H1 (cell line): ENCODE measurements around the gene PSMC3IP. TPM values are rescaled to one million over a fixed set of nuclear protein-coding genes. Genes with fewer than 3 reads are reported as not detected.

ENCODE experiments used
- ASH2L ChIP-seq: fragments of 200-600, 300-600 bp; sonication (generic); IDR thresholded peaks from one replicate; pipeline ENCODE4 v1.7.1; 2017; ENCODE audit warnings: low read length
- BRCA1 ChIP-seq: IDR thresholded peaks from 2 replicates; pipeline ENCODE4 v1.6.1; 2012; ENCODE audit warnings: low read depth, low read length, improper control_type of control experiment
- CBX8 ChIP-seq: fragments of 300-800, 300-1000 bp; sonication (generic); IDR thresholded peaks from 2 replicates; pipeline ENCODE4 v1.7.1; 2016; ENCODE audit warnings: low read depth, low read length, borderline replicate concordance
- CEBPB ChIP-seq: IDR thresholded peaks from 2 replicates; pipeline ENCODE4 v1.6.1; 2012; ENCODE audit warnings: low read depth, low read length
- CHD2 ChIP-seq: IDR thresholded peaks from 2 replicates; pipeline ENCODE4 v1.6.1; 2012; ENCODE audit warnings: low read length, improper control_type of control experiment
- CTBP2 ChIP-seq: IDR thresholded peaks from 2 replicates; pipeline ENCODE4 v1.7.0; 2011; ENCODE audit warnings: borderline replicate concordance, mild to moderate bottlenecking, moderate library complexity, mixed read lengths, low read length; ENCODE audit not compliant: insufficient read depth, insufficient read length
- EP300 ChIP-seq, 2 experiments: IDR thresholded peaks; 1 replicate in 1 of 2; 2 replicates in 1 of 2; pipeline ENCODE4 v1.6.1; 2011 to 2012; ENCODE audit warnings: low read depth in 2 of 2, low read length in 2 of 2, mild to moderate bottlenecking in 2 of 2, borderline replicate concordance in 1 of 2, inconsistent platforms in 1 of 2, moderate library complexity in 1 of 2
- FOSL1 ChIP-seq: IDR thresholded peaks from 2 replicates; pipeline ENCODE4 v1.6.1; 2011; ENCODE audit warnings: mild to moderate bottlenecking, low read depth, low read length, moderate library complexity; ENCODE audit not compliant: insufficient read depth
- HDAC6 ChIP-seq: IDR thresholded peaks from one replicate; pipeline ENCODE4 v1.7.1; 2012; ENCODE audit warnings: low read depth, mild to moderate bottlenecking, inconsistent platforms, low read length, moderate library complexity
- JUN ChIP-seq: IDR thresholded peaks from 2 replicates; pipeline ENCODE4 v1.6.1; 2011; ENCODE audit warnings: low read depth, mild to moderate bottlenecking, improper control_type of control experiment, low read length
- KDM1A ChIP-seq: fragments of 200-600, 300-600 bp; sonication (generic); IDR thresholded peaks from 2 replicates; pipeline ENCODE4 v1.7.1; 2016; ENCODE audit warnings: mild to moderate bottlenecking, low read length, borderline replicate concordance
- KDM5A ChIP-seq: fragments of 200-600 bp; IDR thresholded peaks from 2 replicates; pipeline ENCODE4 v1.7.1; 2012; ENCODE audit warnings: mild to moderate bottlenecking, low read length, inconsistent platforms, mixed read lengths
- NRF1 ChIP-seq: IDR thresholded peaks from 2 replicates; pipeline ENCODE4 v1.6.1; 2011; ENCODE audit warnings: mild to moderate bottlenecking, low read depth, low read length, improper control_type of control experiment
- POLR2A ChIP-seq, 2 experiments: IDR thresholded peaks; 1 replicate in 1 of 2; 2 replicates in 1 of 2; pipeline ENCODE4 v1.6.1; 2011; ENCODE audit warnings: low read depth in 2 of 2, low read length in 2 of 2, mild to moderate bottlenecking in 2 of 2; ENCODE audit errors: control extremely low read depth in 1 of 2
- POLR2AphosphoS5 ChIP-seq: IDR thresholded peaks from 2 replicates; pipeline ENCODE4 v1.6.1; 2011; ENCODE audit warnings: low read depth, low read length
- POU5F1 ChIP-seq: IDR thresholded peaks from 2 replicates; pipeline ENCODE4 v1.6.1; 2011; ENCODE audit warnings: low read depth, mild to moderate bottlenecking, low read length, moderate library complexity
- SIN3A ChIP-seq, 2 experiments: IDR thresholded peaks in 1 of 2; conservative IDR thresholded peaks in 1 of 2; 2 replicates each; pipeline ENCODE4 v1.6.1; 2011 to 2012; ENCODE audit warnings: low read length in 2 of 2, improper control_type of control experiment in 1 of 2, low read depth in 1 of 2, mild to moderate bottlenecking in 1 of 2
- SIRT6 ChIP-seq: IDR thresholded peaks from one replicate; pipeline ENCODE4 v1.7.1; 2012; ENCODE audit warnings: low read length, inconsistent platforms
- SIX5 ChIP-seq: IDR thresholded peaks from 2 replicates; pipeline ENCODE4 v1.6.1; 2011; ENCODE audit warnings: mild to moderate bottlenecking, low read depth, low read length
- SP1 ChIP-seq: IDR thresholded peaks from 2 replicates; pipeline ENCODE4 v1.6.1; 2011; ENCODE audit warnings: low read depth, low read length
- SP2 ChIP-seq: IDR thresholded peaks from 2 replicates; pipeline ENCODE4 v1.6.1; 2012; ENCODE audit warnings: mild to moderate bottlenecking, low read length, inconsistent platforms
- TAF1 ChIP-seq: IDR thresholded peaks from 2 replicates; pipeline ENCODE4 v1.6.1; 2011; ENCODE audit warnings: mild to moderate bottlenecking, low read depth, low read length
- TBP ChIP-seq: IDR thresholded peaks from 2 replicates; pipeline ENCODE4 v1.6.1; 2011; ENCODE audit warnings: low read depth, low read length, improper control_type of control experiment
- ZNF274 ChIP-seq: IDR thresholded peaks from 2 replicates; pipeline ENCODE4 v1.7.0; 2012; ENCODE audit warnings: low read length, borderline replicate concordance; ENCODE audit errors: extremely low read depth
- polyA plus RNA-seq, 7 experiments: library from polyadenylated mRNA; depleted of rRNA in 3 of 7; stranded (reverse) in 5 of 7; unstranded in 2 of 7; fragments of >200 nt in 5 of 7; fragments of 200-250 nt in 2 of 7; gene quantifications; 1 replicate in 5 of 7; 2 replicates in 1 of 7; 4 replicates in 1 of 7; pipeline versions ENCODE4 v1.2.1 to v1.2.3, GENCODE V29; 2011 to 2013; ENCODE audit warnings: missing spikeins in 2 of 7, mixed read lengths in 2 of 7
- total RNA-seq: library from RNA; stranded (reverse); fragmentation: NEBNext Ultra II Directional; extraction: Animal tissue kit (Norgen Biotek cat#: 25700); gene quantifications from 2 replicates; pipeline ENCODE4 v1.2.1, GENCODE V29; 2021
- TF ChIP-seq, protein P1 (sequence below): IDR thresholded peaks from 2 replicates; pipeline ENCODE4 v1.6.1; 2011; ENCODE audit warnings: low read depth, mild to moderate bottlenecking, low read length; ENCODE audit not compliant: insufficient read depth

The PSMC3IP gene
- total and polyA plus RNA-seq, 2 of the 8 experiments (the other 6 are each of a cell fraction or from before 2014, with no cell fraction given), result 11.5 to 21.9 TPM

DNA sequence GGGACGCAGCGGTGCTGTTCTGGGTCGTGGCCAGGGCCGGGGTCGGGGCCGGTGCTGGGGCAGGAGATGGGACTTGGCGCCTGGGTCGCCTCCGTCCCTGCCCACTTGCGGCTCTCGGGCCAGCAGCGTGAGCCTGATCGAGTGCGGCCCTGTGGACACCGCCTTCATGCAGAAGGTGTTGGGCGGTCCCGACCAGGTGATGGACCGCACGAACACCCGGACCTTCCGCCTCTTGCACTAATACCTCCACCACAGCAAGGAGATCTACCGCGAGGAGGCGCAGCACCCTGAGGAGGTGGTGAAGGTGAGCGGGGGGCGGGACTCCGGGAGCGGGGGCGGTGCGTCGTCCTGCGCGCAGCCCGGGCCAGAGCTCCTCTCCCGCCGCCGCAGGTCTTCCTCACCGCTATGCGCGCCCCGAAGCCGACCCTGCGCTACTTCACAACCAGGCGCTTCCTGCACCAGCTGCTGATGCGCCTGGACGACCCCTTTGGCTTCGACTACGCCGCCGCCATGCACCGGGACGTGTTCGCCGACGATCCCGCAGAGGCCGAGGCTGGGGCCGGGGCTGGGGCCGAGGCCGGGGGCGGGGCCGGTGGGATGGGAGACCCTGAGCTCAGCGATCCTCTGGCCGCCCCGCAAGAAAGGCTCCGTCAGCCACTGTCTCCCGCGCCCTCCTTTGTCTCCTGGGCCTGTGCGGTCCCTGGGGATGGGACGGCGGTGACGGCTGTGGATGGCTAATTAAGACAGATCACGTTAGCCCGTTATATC, 29.3 kb downstream of the PSMC3IP start (continued):
- TF ChIP-seq BRCA1, result no peak
- TF ChIP-seq KDM5A, result no peak
- TF ChIP-seq TBP, result no peak
- no peak for TF ChIP-seq SIRT6
- TF ChIP-seq CTBP2, result no peak
- TF ChIP-seq ASH2L, result peak; percentile 47
- TF ChIP-seq SIX5, result no peak
- TF ChIP-seq CBX8, result no peak
- TF ChIP-seq EP300 (IDR thresholded peaks at IDR 0.05; ENCODE audit: borderline replicate concordance in 1 of 2, low read depth in 2 of 2, low read length in 2 of 2), result no peak
- no peak for TF ChIP-seq HDAC6
- no peak for TF ChIP-seq KDM1A
- 0 out of 2 replicates have a peak, but pooled peaks have one; percentile 30 for TF ChIP-seq SP1
- TF ChIP-seq JUN, result no peak
- TF ChIP-seq POLR2A (IDR thresholded peaks at IDR 0.05; ENCODE audit: control extremely low read depth in 1 of 2, low read depth in 2 of 2, low read length in 2 of 2), result peak; percentile 57 to 62; a peak in 2 of 3 replicates
- TF ChIP-seq SP2, result no peak
- no peak for TF ChIP-seq POU5F1
- TF ChIP-seq TAF1, result peak; percentile 62; the same call in 1 of the 2 replicates
- no peak for TF ChIP-seq NRF1
- 0 out of 2 replicates have a peak, but pooled peaks have one; percentile 67 for TF ChIP-seq POLR2AphosphoS5
- TF ChIP-seq FOSL1, result no peak
- TF ChIP-seq CEBPB, result 0 out of 2 replicates have a peak, but pooled peaks have one; percentile 1
- TF ChIP-seq CHD2, result no peak; the same call in 1 of the 2 replicates
- peak in 1 of 2 experiments; percentile 56; a peak in 1 of 4 replicates for TF ChIP-seq SIN3A (conservative IDR thresholded peaks at IDR 0.05 in 1 of 2, IDR thresholded peaks at IDR 0.05 in 1 of 2; ENCODE audit: low read depth in 1 of 2, low read length in 2 of 2)
- TF ChIP-seq, protein P1, sequence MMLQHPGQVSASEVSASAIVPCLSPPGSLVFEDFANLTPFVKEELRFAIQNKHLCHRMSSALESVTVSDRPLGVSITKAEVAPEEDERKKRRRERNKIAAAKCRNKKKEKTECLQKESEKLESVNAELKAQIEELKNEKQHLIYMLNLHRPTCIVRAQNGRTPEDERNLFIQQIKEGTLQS, result no peak
- TF ChIP-seq ZNF274, result no peak
